H1 (cell line): ENCODE data around the gene CYP4F11. TPM values are rescaled to one million over a fixed set of nuclear protein-coding genes. Genes with fewer than 3 reads are reported as not detected.

Source experiments
- CTCF ChIA-PET: fragments of 300-600 bp; sonication (Branson Sonifier 250); formaldehyde crosslinking; loops from one replicate; lab custom pipeline; 2021; ENCODE audit not compliant: partially characterized antibody; lab: Charles Lee
- POLR2A ChIA-PET: fragments of 300-600 bp; sonication (Branson Sonifier 250); formaldehyde crosslinking; loops from one replicate; lab custom pipeline; 2021; ENCODE audit warnings: inconsistent platforms; ENCODE audit not compliant: partially characterized antibody; lab: Charles Lee
- DNase-seq, 2 experiments: peaks; one replicate each; pipeline versions ENCODE4 v3.0.0 to v3.0.0-alpha.2; 2010 to 2022; ENCODE audit warnings: low spot score in 2 of 2, low read depth in 1 of 2, mixed read lengths in 1 of 2
- FAIRE-seq: peaks from 2 replicates; lab custom pipeline; 2011; peaks lifted over from hg19 to GRCh38; lab: Jason Lieb, UNC
- H2AFZ ChIP-seq: 2 replicates; pipeline ENCODE4 v1.8.1; 2012; ENCODE audit warnings: low read length, inconsistent platforms
- H2AK5ac ChIP-seq: 2 replicates; pipeline ENCODE4 v1.6.1; 2013; ENCODE audit warnings: low read depth, low read length
- H2BK120ac ChIP-seq: replicated peaks from 2 replicates; pipeline ENCODE3; 2013; ENCODE audit warnings: low read depth, low read length, inconsistent platforms
- H2BK12ac ChIP-seq: 2 replicates; pipeline ENCODE4 v1.6.1; 2013; ENCODE audit warnings: low read depth, low read length
- H2BK15ac ChIP-seq: 2 replicates; pipeline ENCODE4 v1.6.1; 2013; ENCODE audit warnings: low read length
- H2BK20ac ChIP-seq: 2 replicates; pipeline ENCODE4 v1.6.1; 2013; ENCODE audit warnings: low read length
- H2BK5ac ChIP-seq: 2 replicates; pipeline ENCODE4 v1.6.1; 2013; ENCODE audit warnings: low read depth, low read length
- H3K14ac ChIP-seq: 2 replicates; pipeline ENCODE4 v1.6.1; 2013; ENCODE audit warnings: inconsistent platforms; ENCODE audit not compliant: insufficient read length
- H3K18ac ChIP-seq: 2 replicates; pipeline ENCODE4 v1.6.1; 2013; ENCODE audit warnings: low read length; ENCODE audit errors: extremely low read depth
- H3K23ac ChIP-seq: 2 replicates; pipeline ENCODE4 v1.6.1; 2013; ENCODE audit warnings: inconsistent platforms; ENCODE audit not compliant: insufficient read length
- H3K23me2 ChIP-seq: 2 replicates; pipeline ENCODE4 v1.6.1; 2013; ENCODE audit warnings: low read depth, low read length
- H3K27ac ChIP-seq: 2 replicates; pipeline ENCODE4 v1.6.1; 2011; ENCODE audit warnings: low read depth, low read length, inconsistent platforms
- H3K27me3 ChIP-seq, 4 experiments: replicated peaks in 1 of 4; 1 replicate in 1 of 4; 2 replicates in 3 of 4; pipeline versions ENCODE4 v1.6.1 to v1.8.1; 2011 to 2013; ENCODE audit warnings: low read length in 3 of 4, mild to moderate bottlenecking in 3 of 4, inconsistent platforms in 2 of 4, mixed read lengths in 2 of 4, moderate library complexity in 1 of 4; ENCODE audit not compliant: control insufficient read depth in 3 of 4, insufficient read depth in 3 of 4; ENCODE audit errors: extremely low read depth in 1 of 4
- H3K36me3 ChIP-seq, 4 experiments: 2 replicates each; pipeline versions ENCODE4 v1.6.1 to v1.8.1; 2011 to 2013; ENCODE audit warnings: mild to moderate bottlenecking in 4 of 4, low read length in 3 of 4, moderate library complexity in 2 of 4, control low read depth in 1 of 4, inconsistent platforms in 1 of 4; ENCODE audit not compliant: insufficient read depth in 4 of 4, control insufficient read depth in 2 of 4
- H3K4ac ChIP-seq: replicated peaks from 2 replicates; pipeline ENCODE3; 2013; ENCODE audit warnings: low read length, low read depth, mixed read lengths, inconsistent platforms; ENCODE audit not compliant: insufficient read length
- H3K4me1 ChIP-seq, 4 experiments: replicated peaks in 1 of 4; 1 replicate in 1 of 4; 2 replicates in 3 of 4; pipeline versions ENCODE4 v1.6.1 to v1.8.1; 2011 to 2013; ENCODE audit warnings: low read length in 3 of 4, inconsistent platforms in 2 of 4, mixed read lengths in 1 of 4; ENCODE audit not compliant: insufficient read depth in 4 of 4, control insufficient read depth in 3 of 4
- H3K4me2 ChIP-seq, 2 experiments: 2 replicates each; pipeline versions ENCODE4 v1.6.1 to v1.8.1; 2011 to 2013; ENCODE audit warnings: low read depth in 2 of 2, low read length in 2 of 2, control low read depth in 1 of 2, inconsistent platforms in 1 of 2, mild to moderate bottlenecking in 1 of 2; ENCODE audit not compliant: insufficient read depth in 1 of 2
- H3K4me3 ChIP-seq, 4 experiments: fragments of 200-600, 300-600 bp in 1 of 4; sonication (generic), shearing (Covaris generic), sonication (Bioruptor Twin) in 1 of 4; 2 replicates each; pipeline versions ENCODE4 v1.5.1 to v1.8.1; 2011 to 2016; ENCODE audit warnings: low read length in 4 of 4, low read depth in 3 of 4, control low read depth in 2 of 4, inconsistent platforms in 2 of 4, mild to moderate bottlenecking in 2 of 4, mixed read lengths in 1 of 4, moderate library complexity in 1 of 4; ENCODE audit not compliant: insufficient read depth in 2 of 4; ENCODE audit errors: extremely low read depth in 1 of 4
- H3K56ac ChIP-seq: replicated peaks from 2 replicates; pipeline ENCODE3; 2013; ENCODE audit warnings: low read depth, mild to moderate bottlenecking, mixed read lengths, low read length, inconsistent platforms; ENCODE audit not compliant: insufficient read length
- H3K79me1 ChIP-seq: 2 replicates; pipeline ENCODE4 v1.6.1; 2013; ENCODE audit warnings: low read depth, low read length, control low read depth
- H3K79me2 ChIP-seq, 2 experiments: 2 replicates each; pipeline versions ENCODE4 v1.6.1 to v1.8.1; 2012 to 2013; ENCODE audit warnings: low read length in 2 of 2, mild to moderate bottlenecking in 2 of 2, inconsistent platforms in 1 of 2; ENCODE audit not compliant: insufficient read depth in 2 of 2, control insufficient read depth in 1 of 2
- H3K9ac ChIP-seq, 4 experiments: replicated peaks in 1 of 4; 1 replicate in 1 of 4; 2 replicates in 3 of 4; pipeline versions ENCODE4 v1.6.1 to v1.8.1; 2011 to 2013; ENCODE audit warnings: low read depth in 3 of 4, low read length in 3 of 4, control low read depth in 2 of 4, mild to moderate bottlenecking in 2 of 4, moderate library complexity in 2 of 4, inconsistent platforms in 1 of 4; ENCODE audit errors: extremely low read depth in 1 of 4
- H3K9me3 ChIP-seq, 2 experiments: 2 replicates each; pipeline versions ENCODE4 v1.6.1 to v1.8.1; 2012 to 2013; ENCODE audit warnings: mild to moderate bottlenecking in 2 of 2, moderate library complexity in 2 of 2, control low read depth in 1 of 2, inconsistent platforms in 1 of 2, low read depth in 1 of 2, low read length in 1 of 2, mixed read lengths in 1 of 2; ENCODE audit not compliant: insufficient read depth in 2 of 2
- H4K20me1 ChIP-seq, 2 experiments: replicated peaks in 1 of 2; 2 replicates each; pipeline versions ENCODE3 to v1.8.1; 2011 to 2013; ENCODE audit warnings: inconsistent platforms in 2 of 2, low read length in 2 of 2, mild to moderate bottlenecking in 1 of 2; ENCODE audit not compliant: insufficient read depth in 2 of 2, control insufficient read depth in 1 of 2
- H4K5ac ChIP-seq: 2 replicates; pipeline ENCODE4 v1.6.1; 2013; ENCODE audit warnings: low read length, low read depth, mixed read lengths, inconsistent platforms; ENCODE audit not compliant: insufficient read length
- H4K8ac ChIP-seq: 2 replicates; pipeline ENCODE4 v1.8.0; 2013; ENCODE audit warnings: mild to moderate bottlenecking, moderate library complexity, low read length, inconsistent platforms; ENCODE audit not compliant: insufficient read depth; ENCODE audit errors: extremely low read depth
- H4K91ac ChIP-seq: replicated peaks from 2 replicates; pipeline ENCODE3; 2013; ENCODE audit warnings: low read length, mixed read lengths, inconsistent platforms; ENCODE audit not compliant: insufficient read length
- ASH2L ChIP-seq: fragments of 200-600, 300-600 bp; sonication (generic); IDR thresholded peaks from one replicate; pipeline ENCODE4 v1.7.1; 2017; ENCODE audit warnings: low read length
- KDM1A ChIP-seq: fragments of 200-600, 300-600 bp; sonication (generic); IDR thresholded peaks from 2 replicates; pipeline ENCODE4 v1.7.1; 2016; ENCODE audit warnings: mild to moderate bottlenecking, low read length, borderline replicate concordance
- SIRT6 ChIP-seq: IDR thresholded peaks from one replicate; pipeline ENCODE4 v1.7.1; 2012; ENCODE audit warnings: low read length, inconsistent platforms
- SIX5 ChIP-seq: IDR thresholded peaks from 2 replicates; pipeline ENCODE4 v1.6.1; 2011; ENCODE audit warnings: mild to moderate bottlenecking, low read depth, low read length
- WGBS, 2 experiments: shearing (Covaris generic) in 1 of 2; methylation state at CpG; one replicate each; pipeline versions ENCODE4 v1.1.6 to v1.1.7; 2013 to 2015; ENCODE audit warnings: low lambda C conversion rate in 2 of 2, mixed read lengths in 2 of 2, inconsistent platforms in 1 of 2, low coverage in 1 of 2, missing lambda C conversion rate in 1 of 2; ENCODE audit not compliant: insufficient replicate concordance in 2 of 2, insufficient coverage in 1 of 2, insufficient read length in 1 of 2; ENCODE audit errors: extremely low coverage in 1 of 2, missing lambda C conversion rate in 1 of 2; 5-methylcytosine and 5-hydroxymethylcytosine counted together
- polyA plus RNA-seq, 7 experiments: library from polyadenylated mRNA; depleted of rRNA in 3 of 7; stranded (reverse) in 5 of 7; unstranded in 2 of 7; fragments of >200 nt in 5 of 7; fragments of 200-250 nt in 2 of 7; gene quantifications; 1 replicate in 5 of 7; 2 replicates in 1 of 7; 4 replicates in 1 of 7; pipeline versions ENCODE4 v1.2.1 to v1.2.3, GENCODE V29; 2011 to 2013; ENCODE audit warnings: missing spikeins in 2 of 7, mixed read lengths in 2 of 7
- total RNA-seq: library from RNA; stranded (reverse); fragmentation: NEBNext Ultra II Directional; extraction: Animal tissue kit (Norgen Biotek cat#: 25700); gene quantifications from 2 replicates; pipeline ENCODE4 v1.2.1, GENCODE V29; 2021

CYP4F11 gene
- total and polyA plus RNA-seq, 2 of the 8 experiments (the other 6 are each of a cell fraction or from before 2014, with no cell fraction given): not detected

DNA sequence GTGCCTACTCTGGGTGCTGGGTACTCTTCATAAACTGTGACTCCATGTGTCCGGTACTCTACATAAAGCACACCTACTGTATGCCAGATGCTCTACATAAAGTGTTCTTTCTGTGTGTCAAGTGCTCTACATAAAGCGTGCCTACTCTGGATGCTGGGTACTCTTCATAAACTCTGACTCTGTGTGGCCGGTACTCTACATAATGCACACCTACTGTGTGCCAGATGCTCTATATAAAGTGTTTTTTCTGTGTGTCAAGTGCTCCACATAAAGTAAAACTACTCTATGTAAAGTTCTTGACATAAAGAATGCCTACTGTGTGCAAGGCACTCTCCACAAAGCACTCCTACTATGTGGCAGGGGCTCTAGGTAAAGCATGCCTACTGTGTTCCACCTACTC is 1.8 kb upstream of the CYP4F11 start:
- no peak overlapping the region for H3K4me2 ChIP-seq
- no peaks in the 10 kb centered on the region for H3K4me1 ChIP-seq
- TF ChIP-seq ASH2L (no peak), KDM1A (no peak), SIX5 (no peak), SIRT6 (no peak)
- TF ChIP-seq, all 59 proteins: peak for 0
- DNase-seq (no peak), FAIRE-seq (no peak)
- no peaks in the 10 kb centered on the region for H3K27me3 ChIP-seq
- no peak overlapping the region for H2BK5ac ChIP-seq
- no peaks in the 10 kb centered on the region for H3K36me3 ChIP-seq
- no peaks in the 10 kb centered on the region for H3K79me2 ChIP-seq
- no peak overlapping the region for H2BK15ac ChIP-seq
- H2AFZ ChIP-seq: no peak overlapping the region
- H4K20me1 ChIP-seq: no peaks in the 10 kb centered on the region
- no peak overlapping the region for H2BK120ac ChIP-seq
- H3K23me2 ChIP-seq: no peaks in the 10 kb centered on the region
- H3K79me1 ChIP-seq: no peaks in the 10 kb centered on the region
- H2BK12ac ChIP-seq: no peak overlapping the region
- no peak overlapping the region for H3K4me3 ChIP-seq
- H4K8ac ChIP-seq: no peak overlapping the region
- H3K14ac ChIP-seq: no peak overlapping the region
- H2AK5ac ChIP-seq: no peak overlapping the region
- no peak overlapping the region for H3K18ac ChIP-seq
- H3K23ac ChIP-seq: no peak overlapping the region
- H3K9ac ChIP-seq: no peak overlapping the region
- H3K4ac ChIP-seq: no peak overlapping the region
- no peak overlapping the region for H4K5ac ChIP-seq
- no peak overlapping the region for H4K91ac ChIP-seq
- H3K27ac ChIP-seq: no peak overlapping the region
- POLR2A ChIA-PET: no interaction called here
- H3K9me3 ChIP-seq: peaks cover 60 to 78% of the 10 kb centered on the region in 2 experiments
- CTCF ChIA-PET: no interaction called here
- H3K56ac ChIP-seq: no peak overlapping the region
- 74% methylated on average over 3 of the region's 3 CpGs; no CpG with 5 or more reads in 1 of the 2 experiments for WGBS, 2 experiments
- no peak overlapping the region for H2BK20ac ChIP-seq
